NCI-H2196 (cell line): ENCODE results near the gene SEMA6C.
"Not testable (repeated sequence)": the region's sequence is repeated elsewhere in the genome, so short reads cannot be mapped to it uniquely, and the experiment has no call there.

Experiments
- DNase-seq: peaks from one replicate; lab custom pipeline; 2025; ENCODE audit not compliant: unreplicated experiment; lab: John Stamatoyannopoulos, UW

SEMA6C gene

DNA sequence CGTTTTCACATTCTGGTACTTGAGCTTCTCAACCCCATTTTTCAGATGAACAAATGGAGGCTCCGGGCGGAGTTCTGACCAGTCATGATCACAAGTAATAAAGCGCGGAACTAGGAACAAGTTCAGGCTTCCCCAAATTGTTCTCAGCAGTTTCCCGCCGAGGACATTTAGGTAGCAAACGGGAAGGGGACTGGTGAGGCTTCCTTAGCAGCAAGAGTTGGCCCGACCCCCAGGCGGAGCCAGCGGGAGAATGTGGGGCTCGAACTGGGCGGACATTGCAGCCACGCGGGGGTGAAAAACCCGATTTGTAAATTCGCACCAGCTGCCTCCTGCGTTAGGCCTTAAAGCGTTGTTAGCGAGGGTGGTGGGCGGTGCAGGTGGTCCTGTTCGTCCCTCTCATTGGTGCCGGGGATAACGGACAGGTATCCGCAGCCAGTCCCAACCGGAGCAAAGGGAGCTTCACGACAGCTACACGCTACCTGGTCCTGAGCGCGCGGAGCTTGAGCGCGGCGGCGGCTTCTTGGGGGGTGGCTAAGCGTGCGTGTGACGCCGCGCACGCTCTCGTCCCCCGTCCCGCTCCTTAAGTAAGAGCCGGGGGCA, 15.3 kb downstream of the SEMA6C start:
- DNase-seq, result no peak

DNA sequence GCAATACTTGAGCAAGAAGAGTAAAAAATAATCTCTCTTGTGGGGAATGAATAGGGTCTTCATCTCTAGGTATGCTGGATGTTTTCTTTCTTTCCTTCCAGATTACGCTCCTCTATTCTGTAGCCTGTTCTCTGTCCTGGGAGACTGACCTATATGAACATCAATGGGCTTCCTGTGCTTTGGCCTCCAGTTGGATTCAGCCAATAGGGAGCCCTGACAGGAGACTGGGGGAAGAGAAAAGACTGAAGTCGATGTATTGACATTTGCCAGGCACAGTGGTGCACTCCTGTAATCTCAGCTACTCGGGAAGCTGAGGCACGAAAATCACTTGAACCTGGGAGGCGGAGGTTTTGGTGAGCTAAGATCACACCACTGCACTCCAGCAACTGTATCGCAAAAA, 17.6 kb downstream of the SEMA6C start:
- DNase-seq, result no peak

DNA sequence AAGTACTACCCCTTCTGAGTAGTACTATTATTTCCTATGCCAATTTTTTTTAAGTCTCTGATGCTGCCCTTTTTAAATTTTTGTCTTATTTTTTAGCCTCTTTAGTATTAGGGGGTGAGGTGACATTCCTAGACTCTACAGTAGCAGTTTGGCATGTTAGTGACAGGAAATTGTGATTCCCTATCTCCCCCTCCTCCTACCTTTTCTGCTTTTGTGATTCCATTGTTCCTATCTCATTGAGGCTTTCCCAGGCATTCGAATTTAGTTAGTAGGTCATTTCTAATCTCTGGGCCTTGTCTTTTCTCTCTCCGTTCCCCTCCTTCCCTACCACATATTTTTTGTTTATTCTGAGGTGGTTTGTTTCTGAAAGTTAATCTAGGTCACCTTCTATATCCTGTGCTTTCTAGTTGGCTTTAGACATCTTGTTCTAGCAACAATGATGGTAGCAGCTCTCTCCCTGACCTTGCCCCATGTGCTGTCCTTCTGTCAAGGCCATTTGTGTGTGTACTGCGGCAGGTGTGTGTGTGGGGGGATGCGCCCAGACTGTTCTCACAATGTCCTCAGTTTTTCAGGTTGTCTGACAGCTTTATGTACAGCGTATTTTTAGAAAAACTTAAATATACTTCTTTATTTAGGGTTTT, 21.5 kb downstream of the SEMA6C start:
- DNase-seq, result no peak

DNA sequence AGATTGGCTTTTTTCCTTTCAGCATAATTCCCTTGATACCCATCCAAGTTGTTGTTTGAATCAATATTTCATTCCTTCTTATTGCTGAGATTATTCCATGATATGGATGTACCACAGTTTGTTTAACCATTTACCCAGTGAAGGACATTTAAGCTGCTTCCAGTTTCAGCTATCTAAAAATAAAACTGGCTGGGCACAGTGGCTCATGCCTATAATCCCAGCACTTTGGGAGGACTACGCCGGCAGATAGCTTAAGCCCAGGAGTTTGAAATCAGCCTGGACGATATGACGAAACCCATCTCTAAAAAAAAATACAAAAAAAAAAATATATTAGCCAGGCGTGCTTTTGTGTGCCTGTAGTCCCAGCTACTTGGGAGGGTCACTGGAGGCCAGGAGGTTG, 32.6 kb downstream of the SEMA6C start:
- DNase-seq, result no peak

DNA sequence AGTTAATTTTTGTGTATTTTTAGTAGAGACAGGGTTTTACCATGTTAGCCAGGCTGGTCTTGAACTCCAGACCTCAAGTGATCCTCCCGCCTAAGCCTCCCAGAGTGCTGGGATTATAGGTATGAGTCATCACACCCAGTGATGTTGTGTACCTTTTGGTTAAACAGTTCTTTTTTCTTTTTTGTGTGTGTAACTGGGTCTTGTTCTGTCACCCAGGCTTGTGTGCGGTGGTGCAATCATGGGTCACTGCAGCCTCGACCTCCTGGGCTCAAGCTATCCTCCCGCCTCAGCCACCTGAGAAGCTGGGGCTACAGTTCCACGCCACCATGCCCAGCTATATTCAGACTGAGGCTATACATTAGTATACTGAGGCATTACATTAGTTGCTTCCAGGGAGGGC, 38.1 kb downstream of the SEMA6C start:
- DNase-seq, result no peak

DNA sequence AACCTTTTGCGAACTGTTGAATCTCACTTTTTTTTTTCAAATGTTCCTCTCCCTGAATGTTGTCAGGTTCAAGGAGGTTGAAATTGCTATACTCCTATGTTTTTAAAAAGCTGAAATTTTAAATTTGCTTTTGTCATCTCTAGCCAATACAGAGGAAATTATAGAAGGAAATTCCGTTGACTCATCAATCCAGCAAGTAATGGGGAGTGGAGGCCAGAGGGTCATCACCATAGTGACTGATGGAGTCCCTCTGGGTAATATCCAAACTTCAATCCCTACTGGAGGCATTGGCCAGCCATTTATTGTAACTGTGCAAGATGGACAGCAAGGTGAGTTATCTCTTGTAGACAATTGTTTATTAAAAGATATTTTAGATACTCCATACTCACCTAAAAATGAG, 39.5 kb downstream of the SEMA6C start:
- DNase-seq, result no peak

DNA sequence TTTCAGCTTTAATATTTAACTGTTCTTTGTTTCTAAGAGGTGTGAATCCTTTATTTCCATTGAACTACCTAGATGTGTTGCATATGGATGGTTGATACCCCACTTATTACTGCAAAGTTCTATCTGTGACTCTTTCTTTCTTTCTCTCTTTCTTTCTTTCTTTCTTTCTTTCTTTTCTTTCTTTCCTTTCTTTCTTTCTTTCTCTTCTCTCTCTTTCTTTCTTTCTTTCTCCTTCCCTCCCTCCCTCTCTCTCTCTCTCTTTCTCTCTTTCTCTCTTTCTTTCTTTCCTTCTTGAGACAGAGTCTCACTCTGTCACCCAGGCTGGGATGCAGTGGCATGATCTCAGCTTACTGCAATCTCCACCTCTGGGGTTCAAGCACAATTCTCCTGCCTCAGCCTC, 41.8 kb downstream of the SEMA6C start:
- no peak for DNase-seq

DNA sequence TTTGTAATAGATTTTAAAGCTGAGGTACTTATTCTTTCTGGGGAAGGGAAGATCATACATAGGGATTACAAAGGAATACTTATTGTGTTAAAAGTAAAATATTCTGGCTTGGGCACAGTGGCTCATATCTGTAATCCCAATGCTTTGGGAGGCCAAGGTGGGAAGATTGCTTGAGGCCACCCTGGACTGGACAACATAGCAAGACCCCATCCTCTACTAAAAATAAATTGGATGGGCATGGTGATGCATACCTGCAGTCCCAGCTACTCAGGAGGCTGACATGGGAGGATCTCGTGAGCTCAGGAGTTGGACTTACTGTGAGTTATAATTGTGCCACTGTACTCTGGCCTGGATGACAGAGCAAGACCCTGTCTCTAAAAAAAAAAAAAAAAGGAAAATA, 48.3 kb downstream of the SEMA6C start:
- no peak for DNase-seq

DNA sequence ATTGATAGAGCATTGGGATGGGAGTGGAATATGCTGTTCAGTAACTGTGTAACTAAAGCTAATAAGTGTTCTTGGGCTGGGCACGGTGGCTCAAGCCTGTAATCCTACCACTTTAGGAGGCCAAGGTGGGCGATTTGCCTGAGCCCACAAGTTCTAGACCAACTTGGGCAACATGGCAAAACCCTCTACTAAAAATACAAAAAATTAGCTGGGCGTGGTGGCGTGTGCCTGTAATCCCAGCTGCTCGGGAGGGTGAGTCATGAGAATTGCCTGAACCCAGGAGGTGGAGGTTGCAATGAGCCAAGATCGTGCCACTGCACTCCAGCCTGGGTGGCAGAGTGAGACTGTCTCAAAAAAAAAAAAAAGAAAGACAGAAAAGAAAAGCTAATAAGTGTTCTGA, 49.0 kb downstream of the SEMA6C start:
- DNase-seq, result not testable (repeated sequence)

DNA sequence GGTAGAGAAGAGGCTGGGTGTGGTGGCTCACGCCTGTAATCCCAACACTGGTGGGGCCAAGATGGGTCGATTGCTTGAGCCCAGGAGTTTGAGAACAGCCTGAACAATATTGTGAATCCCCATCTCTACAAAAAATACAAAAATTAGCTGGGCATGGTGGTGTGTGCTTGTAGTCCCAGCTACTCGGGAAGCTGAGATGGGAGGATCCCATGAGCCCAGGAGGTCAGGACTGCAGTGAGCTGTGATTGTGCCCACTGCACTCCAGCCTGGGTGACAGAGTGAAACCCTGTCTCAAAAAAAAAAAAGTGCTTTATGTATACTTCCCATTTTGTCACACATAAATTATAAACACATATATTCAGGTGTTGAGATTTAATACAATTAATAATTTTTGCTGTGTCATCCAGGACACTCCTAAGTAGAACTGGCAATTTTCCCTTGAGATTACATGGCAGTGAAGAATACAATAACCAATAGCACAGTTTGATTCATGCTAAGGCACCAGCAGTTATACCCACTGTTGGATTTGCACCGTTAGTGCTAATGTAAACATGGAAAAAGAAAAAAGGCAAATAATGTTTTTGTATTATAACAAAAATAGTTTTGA, 60.4 kb downstream of the SEMA6C start:
- DNase-seq, result no peak
